Adrenal gland (tissue), 5 donors: Measurements from ENCODE around the gene MAP2K7.
"Not testable (repeated sequence)": the region's sequence is repeated elsewhere in the genome, so short reads cannot be mapped to it uniquely, and the experiment has no call there.

Source experiments
- POLR2A ChIP-seq, 2 donors: fragments of 450-650 bp; IDR thresholded peaks; one replicate each; pipeline ENCODE4 v1.6.1; 2017; ENCODE audit warnings: antibody characterized with exemption in 2 of 2, mild to moderate bottlenecking in 2 of 2, moderate library complexity in 1 of 2
- TF ChIP-seq, protein P1 (sequence below), 6 experiments: fragments of 450-650 bp in 4 of 6; fragments of 200-600 bp in 2 of 6; sonication (generic) in 1 of 6; IDR thresholded peaks; 1 replicate in 5 of 6; 2 replicates in 1 of 6; pipeline versions ENCODE4 v1.5.1 to v1.8.0; 2016 to 2021; ENCODE audit warnings: antibody characterized with exemption in 6 of 6, mild to moderate bottlenecking in 2 of 6, moderate library complexity in 1 of 6
- donor health status: DM: no; HTN: no; CAD: no.

DNA sequence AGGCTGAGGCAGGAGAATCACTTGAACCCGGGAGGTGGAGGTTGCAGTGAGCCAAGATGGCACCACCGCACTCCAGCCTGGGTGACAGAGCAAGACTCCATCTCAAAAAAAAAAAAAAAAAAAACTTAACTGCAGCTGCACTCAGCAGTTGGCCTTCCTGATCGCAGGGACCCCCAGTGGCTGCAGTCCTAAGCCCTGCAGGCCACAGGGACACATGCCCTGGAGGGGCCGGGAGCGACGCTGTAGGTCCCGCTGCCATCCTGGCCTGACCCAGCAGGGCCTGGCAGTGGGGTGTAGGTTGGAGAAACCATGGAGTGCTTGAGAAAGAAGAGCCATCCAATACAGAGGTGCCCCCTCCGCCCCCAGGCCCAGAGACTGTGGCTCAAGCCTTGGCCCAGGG, 44.6 kb upstream of the MAP2K7 start:
- TF ChIP-seq POLR2A (IDR thresholded peaks at IDR 0.05) = not testable (repeated sequence)
- TF ChIP-seq, protein P1, sequence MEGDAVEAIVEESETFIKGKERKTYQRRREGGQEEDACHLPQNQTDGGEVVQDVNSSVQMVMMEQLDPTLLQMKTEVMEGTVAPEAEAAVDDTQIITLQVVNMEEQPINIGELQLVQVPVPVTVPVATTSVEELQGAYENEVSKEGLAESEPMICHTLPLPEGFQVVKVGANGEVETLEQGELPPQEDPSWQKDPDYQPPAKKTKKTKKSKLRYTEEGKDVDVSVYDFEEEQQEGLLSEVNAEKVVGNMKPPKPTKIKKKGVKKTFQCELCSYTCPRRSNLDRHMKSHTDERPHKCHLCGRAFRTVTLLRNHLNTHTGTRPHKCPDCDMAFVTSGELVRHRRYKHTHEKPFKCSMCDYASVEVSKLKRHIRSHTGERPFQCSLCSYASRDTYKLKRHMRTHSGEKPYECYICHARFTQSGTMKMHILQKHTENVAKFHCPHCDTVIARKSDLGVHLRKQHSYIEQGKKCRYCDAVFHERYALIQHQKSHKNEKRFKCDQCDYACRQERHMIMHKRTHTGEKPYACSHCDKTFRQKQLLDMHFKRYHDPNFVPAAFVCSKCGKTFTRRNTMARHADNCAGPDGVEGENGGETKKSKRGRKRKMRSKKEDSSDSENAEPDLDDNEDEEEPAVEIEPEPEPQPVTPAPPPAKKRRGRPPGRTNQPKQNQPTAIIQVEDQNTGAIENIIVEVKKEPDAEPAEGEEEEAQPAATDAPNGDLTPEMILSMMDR (IDR thresholded peaks at IDR 0.05) = not testable (repeated sequence)
